GM23338 (cell line): Measurements from ENCODE around the gene SPATA31D4.

Experiments
- CREB1 ChIP-seq: fragments of 250-450 bp; sonication (Bioruptor Pico); IDR thresholded peaks from 2 replicates; pipeline ENCODE4 v1.5.0; 2020; ENCODE audit warnings: low read depth, mild to moderate bottlenecking, moderate library complexity
- CTCF ChIP-seq, 2 experiments: fragments of 200-600 bp in 1 of 2; sonication (generic) in 1 of 2; conservative IDR thresholded peaks; 2 replicates each; pipeline versions ENCODE4 v1.5.1 to v1.6.1; 2016 to 2017; ENCODE audit warnings: antibody characterized with exemption in 2 of 2, low read depth in 2 of 2, mild to moderate bottlenecking in 2 of 2, moderate library complexity in 1 of 2
- ETS1 ChIP-seq: IDR thresholded peaks from 2 replicates; pipeline ENCODE4 v1.6.1; 2016; ENCODE audit warnings: antibody characterized with exemption
- EZH2 ChIP-seq: fragments of 200-600 bp; sonication (generic); IDR thresholded peaks from one replicate; pipeline ENCODE4 v1.8.0; 2017; ENCODE audit warnings: antibody characterized with exemption, mild to moderate bottlenecking, low read depth; ENCODE audit not compliant: unreplicated experiment
- EZH2phosphoT487 ChIP-seq: fragments of 200-600 bp; sonication (generic); IDR thresholded peaks from one replicate; pipeline ENCODE4 v1.8.1; 2018; ENCODE audit warnings: antibody characterized with exemption; ENCODE audit not compliant: unreplicated experiment
- JUNB ChIP-seq: IDR thresholded peaks from one replicate; pipeline ENCODE4 v1.6.1; 2016; ENCODE audit warnings: antibody characterized with exemption; ENCODE audit not compliant: unreplicated experiment
- NANOG ChIP-seq: IDR thresholded peaks from 2 replicates; pipeline ENCODE4 v1.6.1; 2016; ENCODE audit warnings: antibody characterized with exemption, borderline replicate concordance
- POLR2AphosphoS5 ChIP-seq: IDR thresholded peaks from 2 replicates; pipeline ENCODE4 v1.6.1; 2016; ENCODE audit warnings: antibody characterized with exemption, low read depth
- REST ChIP-seq: IDR thresholded peaks from one replicate; pipeline ENCODE4 v1.6.1; 2018; ENCODE audit warnings: antibody characterized with exemption; ENCODE audit not compliant: unreplicated experiment
- STAT1 ChIP-seq: IDR thresholded peaks from one replicate; pipeline ENCODE4 v1.6.1; 2016; ENCODE audit warnings: antibody characterized with exemption; ENCODE audit not compliant: unreplicated experiment
- ZNF114 ChIP-seq: fragments of 250-450 bp; sonication (Bioruptor Pico); IDR thresholded peaks from 2 replicates; pipeline ENCODE4 v1.5.0; 2020; ENCODE audit warnings: mild to moderate bottlenecking, moderate library complexity
- ZNF331 ChIP-seq: fragments of 250-450 bp; sonication (Bioruptor Pico); IDR thresholded peaks from 2 replicates; pipeline ENCODE4 v1.5.0; 2020; ENCODE audit warnings: low read depth, mild to moderate bottlenecking, moderate library complexity
- ZNF462 ChIP-seq: fragments of 250-450 bp; sonication (Bioruptor Pico); IDR thresholded peaks from 2 replicates; pipeline ENCODE4 v1.5.0; 2020; ENCODE audit warnings: mild to moderate bottlenecking, moderate library complexity

GRCh38 chr9:81885602-81886001 is 42.6 kb upstream of the SPATA31D4 start:
- TF ChIP-seq CTCF (conservative IDR thresholded peaks at IDR 0.05; ENCODE audit: low read depth in 2 of 2) (no peak), STAT1 (no peak), POLR2AphosphoS5 (no peak), ZNF331 (CRISPR knock-in tag) (no peak), ZNF114 (CRISPR knock-in tag) (no peak), REST (no peak), EZH2 (no peak), EZH2phosphoT487 (no peak), ETS1 (no peak), NANOG (no peak), CREB1 (CRISPR knock-in tag) (no peak), JUNB (no peak), ZNF462 (CRISPR knock-in tag) (no peak)
